Measurements from ENCODE around the gene TSPAN17. TPM values are rescaled to one million over a fixed set of nuclear protein-coding genes. Genes with fewer than 3 reads are reported as not detected.
A peak's percentile ranks its signal among the peaks of the same experiment; 100 is the strongest.

The TSPAN17 gene
- total RNA-seq, 1 donor from 2014 or later, result 47.6 TPM

- DNase-seq (ENCODE audit: low spot score), result no peak
Observed at GRCh38 chr5:176659860-176660461, 12.7 kb downstream of the TSPAN17 start.

GRCh38 chr5:176660530-176660859 is 13.2 kb downstream of the TSPAN17 start:
- no peak for DNase-seq (ENCODE audit: low spot score)

- peak; percentile 66 for DNase-seq (ENCODE audit: low spot score)
Observed at GRCh38 chr5:176660860-176661641, 13.8 kb downstream of the TSPAN17 start.

GRCh38 chr5:176661676-176662075 is 14.4 kb downstream of the TSPAN17 start:
- no peak for DNase-seq (ENCODE audit: low spot score)

- no peak for DNase-seq (ENCODE audit: low spot score)
Observed at GRCh38 chr5:176662371-176663333, 15.4 kb downstream of the TSPAN17 start.

- DNase-seq (ENCODE audit: low spot score), result no peak
Observed at GRCh38 chr5:176663566-176663965, 16.3 kb downstream of the TSPAN17 start.

GRCh38 chr5:176664479-176664878 is 17.2 kb downstream of the TSPAN17 start:
- DNase-seq (ENCODE audit: low spot score), result no peak

GRCh38 chr5:176664886-176665285 is 17.6 kb downstream of the TSPAN17 start:
- no peak for DNase-seq (ENCODE audit: low spot score)

- no peak for DNase-seq (ENCODE audit: low spot score)
Observed at GRCh38 chr5:176665517-176665916, 18.2 kb downstream of the TSPAN17 start.

GRCh38 chr5:176667637-176668036 is 20.4 kb downstream of the TSPAN17 start:
- DNase-seq (ENCODE audit: low spot score), result no peak

GRCh38 chr5:176670449-176670848 is 23.2 kb downstream of the TSPAN17 start:
- no peak for DNase-seq (ENCODE audit: low spot score)

- DNase-seq (ENCODE audit: low spot score), result no peak
Observed at GRCh38 chr5:176671399-176671798, 24.1 kb downstream of the TSPAN17 start.

- no peak for DNase-seq (ENCODE audit: low spot score)
Observed at GRCh38 chr5:176671890-176672747, 24.8 kb downstream of the TSPAN17 start.

GRCh38 chr5:176673651-176674583 is 26.6 kb downstream of the TSPAN17 start:
- DNase-seq (ENCODE audit: low spot score), result no peak

- no peak for DNase-seq (ENCODE audit: low spot score)
Observed at GRCh38 chr5:176674799-176675198, 27.5 kb downstream of the TSPAN17 start.

- DNase-seq (ENCODE audit: low spot score), result no peak
Observed at GRCh38 chr5:176675676-176676360, 28.5 kb downstream of the TSPAN17 start.

- DNase-seq (ENCODE audit: low spot score), result no peak
Observed at GRCh38 chr5:176676361-176676824, 29.1 kb downstream of the TSPAN17 start.

- DNase-seq (ENCODE audit: low spot score), result no peak
Observed at GRCh38 chr5:176677209-176677939, 30.1 kb downstream of the TSPAN17 start.

GRCh38 chr5:176678584-176678983 is 31.3 kb downstream of the TSPAN17 start:
- DNase-seq (ENCODE audit: low spot score), result no peak
